ENCODE data around the gene NAA16.

NAA16 gene

DNA sequence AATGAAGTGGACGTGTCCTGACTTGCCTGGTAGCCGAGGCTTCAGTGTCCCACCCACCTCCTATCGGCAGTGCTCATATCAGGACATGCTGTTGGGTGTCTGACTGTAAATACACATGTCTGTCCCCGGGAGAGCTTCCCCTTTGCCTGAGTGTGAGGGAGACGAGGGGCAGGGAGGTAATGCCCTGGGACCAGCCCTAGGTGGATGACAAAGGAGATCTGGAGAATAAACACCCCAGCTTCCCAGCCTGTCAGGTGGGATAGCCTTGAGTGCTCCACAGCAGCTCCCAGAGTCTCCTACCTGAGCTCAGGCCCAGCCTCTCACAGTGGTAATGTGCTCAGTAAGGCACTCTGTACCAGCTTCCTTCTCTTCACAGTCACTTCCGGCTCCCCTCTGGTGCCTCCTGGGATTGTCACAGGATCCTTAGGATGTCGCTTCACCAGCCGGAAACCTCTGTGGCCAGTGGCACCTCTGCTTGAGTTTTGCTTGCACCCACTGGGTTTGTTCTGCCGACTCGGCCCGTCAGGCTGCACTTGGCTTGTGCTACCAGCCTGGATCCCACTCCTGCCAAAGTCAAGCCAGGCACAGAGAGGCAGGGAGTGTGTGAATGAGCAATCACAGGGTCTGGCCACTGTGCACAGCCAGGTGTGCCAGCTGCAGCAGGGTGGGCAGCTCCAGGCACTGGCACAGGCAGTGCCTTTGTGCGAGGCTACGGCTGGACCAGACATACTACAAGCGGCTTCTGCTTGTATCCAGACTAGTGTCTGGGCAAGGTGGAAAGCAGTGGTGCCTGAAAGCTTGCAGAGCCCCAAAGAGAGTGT is 91.8 kb downstream of the NAA16 start (continued):
- TF ChIP-seq TCF4 (CRISPR knock-in tag; IDR thresholded peaks at IDR 0.05; ENCODE audit: borderline replicate concordance), result no peak
- no peak for TF ChIP-seq ESRRG (CRISPR knock-in tag; IDR thresholded peaks at IDR 0.05)
- TF ChIP-seq ZC3H10 (CRISPR knock-in tag; IDR thresholded peaks at IDR 0.05), result no peak

DNA sequence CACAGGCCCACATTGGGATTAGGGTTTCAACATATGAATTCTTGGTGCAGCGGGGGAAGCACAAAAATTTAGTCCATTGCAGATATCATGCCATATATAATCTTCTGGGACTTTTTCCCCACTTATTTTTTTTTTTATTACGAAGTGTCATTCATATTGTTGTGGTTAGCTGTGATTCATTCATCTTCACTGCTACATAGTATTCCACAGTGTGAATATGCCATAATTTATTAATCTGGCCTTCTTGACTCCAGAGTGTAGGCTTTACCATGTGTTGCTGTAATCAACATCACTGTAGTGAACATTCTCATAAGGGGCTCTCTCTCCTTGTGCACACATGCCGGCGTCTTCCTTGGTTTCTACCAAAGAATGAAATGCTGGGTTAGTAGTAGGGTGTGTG is 92.9 kb downstream of the NAA16 start:
- no peak for ATAC-seq
- TF ChIP-seq PPARA (CRISPR knock-in tag; IDR thresholded peaks at IDR 0.05; ENCODE audit: borderline replicate concordance) (no peak), OSR1 (CRISPR knock-in tag; IDR thresholded peaks at IDR 0.05) (no peak), SNAI2 (CRISPR knock-in tag; IDR thresholded peaks at IDR 0.05) (no peak), ZNF565 (CRISPR knock-in tag; conservative IDR thresholded peaks at IDR 0.05; ENCODE audit: low read depth) (no peak), ZC3H10 (CRISPR knock-in tag; IDR thresholded peaks at IDR 0.05) (no peak), RARB (CRISPR knock-in tag; IDR thresholded peaks at IDR 0.05) (no peak), ARNTL (CRISPR knock-in tag; IDR thresholded peaks at IDR 0.05; ENCODE audit: borderline replicate concordance, low read depth) (no peak), TOX (CRISPR knock-in tag; IDR thresholded peaks at IDR 0.05; ENCODE audit: borderline replicate concordance) (no peak), TCF4 (CRISPR knock-in tag; IDR thresholded peaks at IDR 0.05; ENCODE audit: borderline replicate concordance) (no peak), GLIS3 (CRISPR knock-in tag; IDR thresholded peaks at IDR 0.05) (no peak), ISL1 (CRISPR knock-in tag; IDR thresholded peaks at IDR 0.05) (no peak), ZNF70 (CRISPR knock-in tag; IDR thresholded peaks at IDR 0.05) (no peak), CSDC2 (CRISPR knock-in tag; IDR thresholded peaks at IDR 0.05) (no peak), ESRRG (CRISPR knock-in tag; IDR thresholded peaks at IDR 0.05) (no peak), BACH2 (CRISPR knock-in tag; IDR thresholded peaks at IDR 0.05; ENCODE audit: borderline replicate concordance) (no peak)
- TF ChIP-seq, protein P1, sequence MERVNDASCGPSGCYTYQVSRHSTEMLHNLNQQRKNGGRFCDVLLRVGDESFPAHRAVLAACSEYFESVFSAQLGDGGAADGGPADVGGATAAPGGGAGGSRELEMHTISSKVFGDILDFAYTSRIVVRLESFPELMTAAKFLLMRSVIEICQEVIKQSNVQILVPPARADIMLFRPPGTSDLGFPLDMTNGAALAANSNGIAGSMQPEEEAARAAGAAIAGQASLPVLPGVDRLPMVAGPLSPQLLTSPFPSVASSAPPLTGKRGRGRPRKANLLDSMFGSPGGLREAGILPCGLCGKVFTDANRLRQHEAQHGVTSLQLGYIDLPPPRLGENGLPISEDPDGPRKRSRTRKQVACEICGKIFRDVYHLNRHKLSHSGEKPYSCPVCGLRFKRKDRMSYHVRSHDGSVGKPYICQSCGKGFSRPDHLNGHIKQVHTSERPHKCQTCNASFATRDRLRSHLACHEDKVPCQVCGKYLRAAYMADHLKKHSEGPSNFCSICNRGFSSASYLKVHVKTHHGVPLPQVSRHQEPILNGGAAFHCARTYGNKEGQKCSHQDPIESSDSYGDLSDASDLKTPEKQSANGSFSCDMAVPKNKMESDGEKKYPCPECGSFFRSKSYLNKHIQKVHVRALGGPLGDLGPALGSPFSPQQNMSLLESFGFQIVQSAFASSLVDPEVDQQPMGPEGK (CRISPR knock-in tag; IDR thresholded peaks at IDR 0.05; ENCODE audit: borderline replicate concordance), result no peak
- TF ChIP-seq, protein P2, sequence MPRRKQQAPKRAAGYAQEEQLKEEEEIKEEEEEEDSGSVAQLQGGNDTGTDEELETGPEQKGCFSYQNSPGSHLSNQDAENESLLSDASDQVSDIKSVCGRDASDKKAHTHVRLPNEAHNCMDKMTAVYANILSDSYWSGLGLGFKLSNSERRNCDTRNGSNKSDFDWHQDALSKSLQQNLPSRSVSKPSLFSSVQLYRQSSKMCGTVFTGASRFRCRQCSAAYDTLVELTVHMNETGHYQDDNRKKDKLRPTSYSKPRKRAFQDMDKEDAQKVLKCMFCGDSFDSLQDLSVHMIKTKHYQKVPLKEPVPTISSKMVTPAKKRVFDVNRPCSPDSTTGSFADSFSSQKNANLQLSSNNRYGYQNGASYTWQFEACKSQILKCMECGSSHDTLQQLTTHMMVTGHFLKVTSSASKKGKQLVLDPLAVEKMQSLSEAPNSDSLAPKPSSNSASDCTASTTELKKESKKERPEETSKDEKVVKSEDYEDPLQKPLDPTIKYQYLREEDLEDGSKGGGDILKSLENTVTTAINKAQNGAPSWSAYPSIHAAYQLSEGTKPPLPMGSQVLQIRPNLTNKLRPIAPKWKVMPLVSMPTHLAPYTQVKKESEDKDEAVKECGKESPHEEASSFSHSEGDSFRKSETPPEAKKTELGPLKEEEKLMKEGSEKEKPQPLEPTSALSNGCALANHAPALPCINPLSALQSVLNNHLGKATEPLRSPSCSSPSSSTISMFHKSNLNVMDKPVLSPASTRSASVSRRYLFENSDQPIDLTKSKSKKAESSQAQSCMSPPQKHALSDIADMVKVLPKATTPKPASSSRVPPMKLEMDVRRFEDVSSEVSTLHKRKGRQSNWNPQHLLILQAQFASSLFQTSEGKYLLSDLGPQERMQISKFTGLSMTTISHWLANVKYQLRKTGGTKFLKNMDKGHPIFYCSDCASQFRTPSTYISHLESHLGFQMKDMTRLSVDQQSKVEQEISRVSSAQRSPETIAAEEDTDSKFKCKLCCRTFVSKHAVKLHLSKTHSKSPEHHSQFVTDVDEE (CRISPR knock-in tag; IDR thresholded peaks at IDR 0.05), result no peak
- TF ChIP-seq, protein P3, sequence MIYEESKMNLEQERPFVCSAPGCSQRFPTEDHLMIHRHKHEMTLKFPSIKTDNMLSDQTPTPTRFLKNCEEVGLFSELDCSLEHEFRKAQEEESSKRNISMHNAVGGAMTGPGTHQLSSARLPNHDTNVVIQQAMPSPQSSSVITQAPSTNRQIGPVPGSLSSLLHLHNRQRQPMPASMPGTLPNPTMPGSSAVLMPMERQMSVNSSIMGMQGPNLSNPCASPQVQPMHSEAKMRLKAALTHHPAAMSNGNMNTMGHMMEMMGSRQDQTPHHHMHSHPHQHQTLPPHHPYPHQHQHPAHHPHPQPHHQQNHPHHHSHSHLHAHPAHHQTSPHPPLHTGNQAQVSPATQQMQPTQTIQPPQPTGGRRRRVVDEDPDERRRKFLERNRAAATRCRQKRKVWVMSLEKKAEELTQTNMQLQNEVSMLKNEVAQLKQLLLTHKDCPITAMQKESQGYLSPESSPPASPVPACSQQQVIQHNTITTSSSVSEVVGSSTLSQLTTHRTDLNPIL (CRISPR knock-in tag; IDR thresholded peaks at IDR 0.05; ENCODE audit: low read depth), result no peak
- TF ChIP-seq, protein P4, sequence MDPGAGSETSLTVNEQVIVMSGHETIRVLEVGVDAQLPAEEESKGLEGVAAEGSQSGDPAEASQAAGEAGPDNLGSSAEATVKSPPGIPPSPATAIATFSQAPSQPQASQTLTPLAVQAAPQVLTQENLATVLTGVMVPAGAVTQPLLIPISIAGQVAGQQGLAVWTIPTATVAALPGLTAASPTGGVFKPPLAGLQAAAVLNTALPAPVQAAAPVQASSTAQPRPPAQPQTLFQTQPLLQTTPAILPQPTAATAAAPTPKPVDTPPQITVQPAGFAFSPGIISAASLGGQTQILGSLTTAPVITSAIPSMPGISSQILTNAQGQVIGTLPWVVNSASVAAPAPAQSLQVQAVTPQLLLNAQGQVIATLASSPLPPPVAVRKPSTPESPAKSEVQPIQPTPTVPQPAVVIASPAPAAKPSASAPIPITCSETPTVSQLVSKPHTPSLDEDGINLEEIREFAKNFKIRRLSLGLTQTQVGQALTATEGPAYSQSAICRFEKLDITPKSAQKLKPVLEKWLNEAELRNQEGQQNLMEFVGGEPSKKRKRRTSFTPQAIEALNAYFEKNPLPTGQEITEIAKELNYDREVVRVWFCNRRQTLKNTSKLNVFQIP (CRISPR knock-in tag; IDR thresholded peaks at IDR 0.05; ENCODE audit: borderline replicate concordance, low read depth), result no peak

DNA sequence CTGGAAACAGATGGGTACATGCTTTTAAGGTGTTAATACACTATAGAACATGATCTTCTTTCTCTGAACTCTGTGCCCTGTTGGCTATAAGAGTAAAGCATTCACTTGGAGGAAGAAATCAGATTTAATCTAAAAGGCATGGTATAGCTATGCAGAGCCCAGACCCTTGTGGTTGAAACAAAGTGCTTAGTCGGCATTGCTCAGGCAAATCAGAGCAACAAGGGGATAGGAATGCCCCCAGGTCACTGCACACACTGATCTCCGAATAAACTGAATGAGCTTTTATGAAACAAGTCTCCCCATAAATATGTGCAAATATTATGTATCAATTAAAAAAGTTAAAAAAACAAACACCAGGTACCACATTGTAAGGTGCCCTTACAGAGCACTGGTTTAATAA is 94.3 kb downstream of the NAA16 start:
- ATAC-seq, result no peak
- TF ChIP-seq ZFP30 (CRISPR knock-in tag; IDR thresholded peaks at IDR 0.05) (no peak), ZC3H10 (CRISPR knock-in tag; IDR thresholded peaks at IDR 0.05) (no peak), ZNF565 (CRISPR knock-in tag; conservative IDR thresholded peaks at IDR 0.05; ENCODE audit: low read depth) (no peak), PPARA (CRISPR knock-in tag; IDR thresholded peaks at IDR 0.05; ENCODE audit: borderline replicate concordance) (no peak), CSDC2 (CRISPR knock-in tag; IDR thresholded peaks at IDR 0.05) (no peak), ARNTL (CRISPR knock-in tag; IDR thresholded peaks at IDR 0.05; ENCODE audit: borderline replicate concordance, low read depth) (no peak), ZNF8 (CRISPR knock-in tag; IDR thresholded peaks at IDR 0.05) (no peak), ESRRG (CRISPR knock-in tag; IDR thresholded peaks at IDR 0.05) (no peak), OSR1 (CRISPR knock-in tag; IDR thresholded peaks at IDR 0.05) (no peak), BACH2 (CRISPR knock-in tag; IDR thresholded peaks at IDR 0.05; ENCODE audit: borderline replicate concordance) (no peak), ZFP3 (CRISPR knock-in tag; IDR thresholded peaks at IDR 0.05) (no peak)
- TF ChIP-seq, protein P1 (CRISPR knock-in tag; IDR thresholded peaks at IDR 0.05; ENCODE audit: borderline replicate concordance), result no peak
- TF ChIP-seq, protein P2 (CRISPR knock-in tag; IDR thresholded peaks at IDR 0.05), result no peak
